ENCODE measurements around the gene PKNOX1.
"Not testable (repeated sequence)": the region's sequence is repeated elsewhere in the genome, so short reads cannot be mapped to it uniquely, and the experiment has no call there.

DNA sequence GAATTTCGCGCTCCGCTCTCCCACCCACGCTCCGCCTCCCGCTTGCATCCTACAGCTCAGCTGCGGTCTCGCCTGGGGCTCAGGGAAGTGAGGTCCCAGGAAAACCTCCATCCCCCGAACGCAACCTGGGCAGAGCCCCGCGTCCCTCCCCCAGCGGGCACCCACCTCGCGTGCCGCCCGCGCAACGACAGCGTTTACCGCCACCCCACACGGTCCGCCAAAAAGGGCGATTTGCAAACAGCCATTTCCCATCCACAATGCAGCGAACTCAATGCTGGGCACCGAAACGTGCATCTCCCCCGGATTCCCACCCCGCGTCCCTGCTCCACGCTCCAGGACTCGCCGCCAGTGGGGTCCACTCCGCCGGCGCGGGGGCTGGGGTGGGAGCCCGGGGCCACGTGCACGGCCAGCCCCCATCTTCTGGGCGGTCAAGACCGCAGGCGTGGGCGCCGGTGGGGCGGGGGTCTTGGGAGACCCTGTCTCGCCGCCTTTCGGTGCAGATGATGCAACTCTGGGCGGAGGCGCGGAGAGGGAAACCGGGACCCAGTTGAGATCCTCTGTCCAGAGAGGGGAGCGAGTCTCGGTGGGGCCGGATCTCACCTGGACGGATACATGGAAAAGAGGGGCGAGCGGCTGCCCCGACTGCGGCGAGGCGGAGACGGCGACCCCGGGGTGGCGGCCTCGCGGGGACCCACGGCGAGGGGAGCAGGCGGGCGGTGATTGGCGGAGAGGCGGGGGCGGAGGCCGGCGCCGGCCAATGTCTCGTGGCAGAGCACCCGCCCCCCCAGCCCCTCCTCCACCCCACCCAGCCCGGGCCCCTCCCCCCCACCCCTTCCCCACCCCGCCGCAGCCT lies 101.0 kb downstream of the PKNOX1 start, which contains the start of gene CBS:
- TF ChIP-seq, protein P1, sequence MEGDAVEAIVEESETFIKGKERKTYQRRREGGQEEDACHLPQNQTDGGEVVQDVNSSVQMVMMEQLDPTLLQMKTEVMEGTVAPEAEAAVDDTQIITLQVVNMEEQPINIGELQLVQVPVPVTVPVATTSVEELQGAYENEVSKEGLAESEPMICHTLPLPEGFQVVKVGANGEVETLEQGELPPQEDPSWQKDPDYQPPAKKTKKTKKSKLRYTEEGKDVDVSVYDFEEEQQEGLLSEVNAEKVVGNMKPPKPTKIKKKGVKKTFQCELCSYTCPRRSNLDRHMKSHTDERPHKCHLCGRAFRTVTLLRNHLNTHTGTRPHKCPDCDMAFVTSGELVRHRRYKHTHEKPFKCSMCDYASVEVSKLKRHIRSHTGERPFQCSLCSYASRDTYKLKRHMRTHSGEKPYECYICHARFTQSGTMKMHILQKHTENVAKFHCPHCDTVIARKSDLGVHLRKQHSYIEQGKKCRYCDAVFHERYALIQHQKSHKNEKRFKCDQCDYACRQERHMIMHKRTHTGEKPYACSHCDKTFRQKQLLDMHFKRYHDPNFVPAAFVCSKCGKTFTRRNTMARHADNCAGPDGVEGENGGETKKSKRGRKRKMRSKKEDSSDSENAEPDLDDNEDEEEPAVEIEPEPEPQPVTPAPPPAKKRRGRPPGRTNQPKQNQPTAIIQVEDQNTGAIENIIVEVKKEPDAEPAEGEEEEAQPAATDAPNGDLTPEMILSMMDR (conservative IDR thresholded peaks at IDR 0.05 in 1 of 2, IDR thresholded peaks at IDR 0.05 in 1 of 2; ENCODE audit: low read depth in 1 of 2, low read length in 2 of 2), result not testable (repeated sequence)
- TF ChIP-seq EZH2 (IDR thresholded peaks at IDR 0.05; ENCODE audit: low read length, missing control alignments), result not testable (repeated sequence)
